HG03342 (cell line): Measurements from ENCODE around the gene PRR22.
"Not testable (repeated sequence)": the region's sequence is repeated elsewhere in the genome, so short reads cannot be mapped to it uniquely, and the experiment has no call there.

ENCODE experiments used
- ATAC-seq: cut with Tn5 transposase; IDR thresholded peaks from one replicate; pipeline ENCODE4 v1.9.1; 2021; ENCODE audit warnings: mild to moderate bottlenecking, moderate library complexity; ENCODE audit not compliant: unreplicated experiment

The PRR22 gene

DNA sequence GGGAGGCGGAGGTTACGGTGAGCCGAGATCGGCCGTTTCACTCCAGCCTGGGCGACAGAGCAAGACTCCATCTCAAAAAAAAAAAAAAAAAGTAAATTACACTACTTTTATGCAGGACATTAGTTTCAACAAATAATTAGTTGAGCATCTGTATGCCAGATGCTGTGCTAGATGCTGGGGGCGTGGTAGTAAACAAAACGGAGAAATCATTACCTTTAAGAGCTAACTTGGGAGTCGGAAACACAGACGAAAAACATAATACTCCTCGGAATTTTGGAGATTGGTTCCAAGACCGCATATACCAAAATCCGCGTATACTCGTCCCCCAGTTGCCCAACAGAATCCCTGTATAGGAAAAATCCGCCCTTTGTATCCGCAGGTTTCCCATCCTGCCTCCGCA is 7.7 kb upstream of the PRR22 start:
- ATAC-seq = no peak

DNA sequence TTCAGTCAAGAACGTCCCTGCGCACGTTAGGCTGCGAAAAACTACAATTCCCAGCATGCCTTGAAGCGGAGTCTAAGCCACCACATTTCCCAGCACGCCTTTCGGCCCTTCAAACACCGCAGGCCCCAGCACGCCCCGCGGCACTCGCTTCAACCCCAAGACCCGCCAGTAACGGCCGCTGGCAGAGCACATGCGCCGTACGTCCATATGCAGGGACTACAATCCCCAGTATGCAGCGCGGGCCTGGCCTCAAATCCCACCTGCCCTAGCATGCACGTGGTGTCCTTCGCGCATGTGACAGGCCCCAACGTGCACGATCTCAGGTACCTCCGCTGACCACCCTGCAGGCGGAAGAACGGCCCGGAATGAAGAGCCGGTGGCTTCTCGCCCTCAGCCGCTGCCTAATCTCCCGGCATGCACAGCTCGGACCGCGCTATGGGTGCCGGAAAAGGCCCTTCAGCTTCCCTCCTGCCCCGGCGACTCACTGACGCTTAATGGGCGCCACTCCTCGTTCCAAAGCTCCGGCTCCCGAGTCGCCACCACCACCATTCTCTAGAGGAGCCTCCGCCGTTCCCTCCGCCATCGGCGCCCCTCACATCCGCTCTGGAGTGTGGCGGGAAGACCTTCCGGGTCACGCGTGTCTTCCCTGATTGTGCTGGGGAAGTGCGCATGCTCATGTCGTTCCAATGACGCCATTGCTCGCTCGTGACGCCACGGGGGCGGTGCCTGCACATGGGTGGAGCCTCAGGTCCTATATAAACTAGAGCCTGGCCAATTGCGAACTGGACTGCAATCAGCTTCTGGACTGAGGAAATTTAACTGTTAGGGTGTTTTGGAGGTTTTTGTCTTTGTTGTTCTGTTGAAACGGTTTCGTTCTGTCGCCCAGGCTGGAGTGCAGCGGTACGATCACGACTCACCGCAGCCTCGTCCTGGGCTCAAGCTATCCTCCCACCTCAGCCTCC is 6.3 kb upstream of the PRR22 start, which contains the start of gene DUS3L:
DUS3L (minus strand) TSS at position 605 of the 962 bp plus-strand sequence; CDS start at position 583, 22 bp downstream.
- ATAC-seq = peak; percentile 90

DNA sequence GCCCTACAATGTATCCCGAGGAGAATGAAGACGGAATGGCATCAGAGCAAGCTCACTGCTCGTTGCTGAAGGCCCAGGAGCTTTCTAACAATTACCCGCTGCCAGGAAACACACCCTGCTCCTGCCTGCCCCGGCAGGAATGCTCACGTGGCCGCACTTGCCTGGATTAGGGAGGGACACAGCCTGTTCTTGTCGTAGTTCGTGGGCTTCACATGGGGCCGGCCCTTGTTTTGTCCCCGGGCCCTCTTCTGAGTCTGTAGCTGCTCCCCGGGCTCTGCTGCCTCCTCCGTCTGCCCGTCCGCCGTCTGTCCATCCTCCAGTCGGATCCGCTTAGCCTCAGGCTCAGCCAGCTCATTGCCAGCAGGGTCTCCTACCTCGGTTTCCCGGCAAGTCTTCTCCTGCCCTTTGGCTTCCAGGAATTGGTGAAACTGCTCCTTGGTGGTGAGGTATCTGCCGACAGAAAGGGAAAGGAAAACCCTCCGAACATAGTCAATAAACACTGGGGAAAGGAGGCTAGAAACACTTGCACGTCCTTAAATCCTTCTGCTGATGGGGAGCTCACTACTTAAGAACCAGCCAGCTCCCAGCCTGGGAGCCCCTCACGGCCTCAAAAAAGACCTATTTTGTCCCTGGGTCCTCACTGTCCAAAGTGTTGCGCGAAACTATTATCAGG is 5.5 kb upstream of the PRR22 start:
- no peak for ATAC-seq

DNA sequence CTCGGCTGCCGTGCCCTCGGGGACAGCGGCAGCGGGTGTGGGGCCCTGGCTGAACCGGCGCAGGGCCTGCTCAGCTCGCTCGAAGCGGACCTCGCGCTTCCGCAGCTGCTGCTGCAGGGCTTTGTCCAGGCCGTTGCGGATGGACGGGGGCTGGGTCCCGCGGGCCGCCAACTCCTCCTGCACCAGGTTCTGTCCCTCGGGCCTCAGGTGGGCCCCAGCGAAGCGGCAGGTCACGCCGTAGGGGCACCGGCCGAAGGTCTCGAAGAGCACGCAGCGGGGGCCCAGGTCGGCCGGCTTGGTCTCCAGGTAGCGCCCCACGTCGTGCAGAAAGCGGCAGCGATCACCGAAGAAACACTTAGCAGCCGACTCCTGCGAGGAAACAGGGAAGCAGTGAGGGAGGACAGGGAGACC is 4.8 kb upstream of the PRR22 start:
- no peak for ATAC-seq

DNA sequence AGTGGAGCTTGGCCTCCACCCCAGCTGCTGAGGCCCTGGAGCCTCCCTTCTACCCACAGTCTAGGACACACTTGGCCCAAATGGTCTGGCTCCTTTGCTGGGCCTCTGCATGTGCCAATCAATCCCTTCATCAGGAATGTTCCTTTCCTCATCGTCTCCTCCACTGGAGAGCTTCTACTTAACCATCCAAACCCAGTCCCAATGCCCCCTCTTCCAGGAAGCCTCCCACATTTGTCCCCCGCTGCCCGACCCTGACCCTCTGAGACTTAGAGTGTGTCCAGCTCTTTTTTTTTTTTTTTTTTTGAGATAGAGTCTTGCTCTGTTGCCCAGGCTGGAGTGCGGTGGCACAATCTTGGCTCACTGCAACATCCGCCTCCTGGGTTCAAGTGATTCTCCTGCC is 3.9 kb upstream of the PRR22 start:
- ATAC-seq = no peak

DNA sequence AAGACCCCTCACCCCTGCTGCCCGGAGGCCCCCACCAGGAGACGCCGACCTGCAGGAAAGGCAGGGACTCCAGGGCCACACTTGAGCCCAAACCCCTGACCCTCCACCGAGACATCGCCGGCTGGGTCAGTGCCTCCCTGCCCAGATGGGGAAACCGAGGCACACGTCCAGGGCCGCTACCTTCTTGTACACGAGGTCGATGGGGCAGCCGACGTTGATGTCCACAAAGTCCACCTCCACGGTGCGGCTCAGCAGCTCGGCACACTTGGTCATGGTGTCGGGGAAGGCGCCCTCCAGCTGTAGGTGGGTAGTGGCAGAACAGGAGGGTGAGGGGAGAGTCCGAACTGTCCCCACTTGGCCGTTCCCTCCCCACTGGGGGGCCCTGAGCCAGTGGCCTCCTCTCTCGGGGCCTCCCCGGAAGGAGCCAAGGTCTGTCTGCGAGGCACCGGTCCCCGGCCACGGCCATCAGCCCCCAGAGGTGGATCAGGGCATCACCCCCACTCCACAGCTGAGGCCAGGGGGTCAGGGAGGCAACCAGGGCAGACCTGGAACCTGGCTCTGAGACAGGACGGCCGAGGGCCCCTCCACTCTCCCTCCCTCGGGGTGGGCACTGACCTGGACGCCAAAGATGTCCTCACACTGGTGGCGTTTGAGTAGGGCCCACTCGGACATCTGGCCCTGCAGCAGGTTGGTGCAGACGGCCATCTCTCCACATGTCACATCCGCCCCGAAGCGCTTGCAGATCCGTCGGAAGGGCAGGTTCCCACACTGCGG is 3.0 kb upstream of the PRR22 start:
- ATAC-seq = no peak

DNA sequence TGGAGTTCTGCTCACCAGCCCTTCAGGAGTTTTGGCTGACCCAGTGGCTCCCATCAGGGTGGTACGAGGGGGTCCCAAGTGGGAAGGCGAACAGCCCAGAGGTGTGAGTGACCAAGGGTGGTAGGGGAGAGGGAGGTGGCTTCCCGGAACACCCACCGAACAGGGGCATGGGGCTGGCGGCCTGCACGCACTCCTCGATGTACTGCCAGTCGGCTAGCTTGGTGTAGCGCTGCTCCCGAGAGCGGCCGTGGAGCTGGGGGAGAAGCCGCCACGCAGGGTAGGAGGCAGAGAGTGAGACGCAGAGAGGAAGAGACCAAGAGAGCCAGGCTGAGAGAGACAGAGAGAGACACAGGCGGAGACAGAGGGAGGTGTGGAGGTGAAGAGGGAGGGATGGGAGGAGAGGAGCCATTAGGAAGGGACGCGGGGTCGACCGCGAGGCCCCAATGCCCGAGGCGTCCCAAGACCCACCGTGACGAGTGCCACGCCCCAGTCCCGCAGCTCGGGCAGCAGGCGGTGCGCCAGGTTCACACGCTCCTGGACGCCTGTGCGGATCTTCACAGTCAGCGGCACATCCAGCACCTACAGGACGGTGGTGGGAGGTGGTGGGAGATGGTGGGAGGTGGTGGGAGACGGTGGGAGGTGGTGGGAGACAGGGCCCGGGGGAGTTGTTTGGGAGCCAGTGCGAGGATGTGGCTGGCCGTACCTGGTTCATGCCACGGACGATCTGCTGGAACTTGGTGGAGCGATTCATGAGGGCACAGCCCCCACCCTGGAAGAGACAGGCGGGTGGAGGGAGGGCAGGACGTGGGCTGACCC is 2.3 kb upstream of the PRR22 start:
- no peak for ATAC-seq

DNA sequence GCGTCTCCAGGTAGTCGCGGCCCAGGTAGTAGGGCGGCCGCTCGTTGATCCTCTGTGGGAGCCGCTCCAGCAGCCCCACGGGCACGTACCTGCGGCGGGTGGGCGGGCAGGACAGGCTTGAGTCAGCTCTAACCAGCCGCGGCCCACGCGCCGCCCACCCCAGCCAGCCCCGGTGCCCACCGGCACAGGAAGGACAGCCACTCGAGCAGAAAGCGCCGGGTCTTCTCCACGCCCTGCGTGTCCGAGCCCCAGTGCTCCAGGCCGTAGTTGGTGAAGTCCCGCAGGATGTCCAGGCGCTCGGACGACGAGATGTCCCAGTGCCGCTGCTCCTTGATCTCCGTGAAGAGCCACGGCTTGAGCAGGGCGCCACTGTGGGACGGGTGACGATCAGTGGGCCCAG is 877 bp upstream of the PRR22 start:
- no peak for ATAC-seq

DNA sequence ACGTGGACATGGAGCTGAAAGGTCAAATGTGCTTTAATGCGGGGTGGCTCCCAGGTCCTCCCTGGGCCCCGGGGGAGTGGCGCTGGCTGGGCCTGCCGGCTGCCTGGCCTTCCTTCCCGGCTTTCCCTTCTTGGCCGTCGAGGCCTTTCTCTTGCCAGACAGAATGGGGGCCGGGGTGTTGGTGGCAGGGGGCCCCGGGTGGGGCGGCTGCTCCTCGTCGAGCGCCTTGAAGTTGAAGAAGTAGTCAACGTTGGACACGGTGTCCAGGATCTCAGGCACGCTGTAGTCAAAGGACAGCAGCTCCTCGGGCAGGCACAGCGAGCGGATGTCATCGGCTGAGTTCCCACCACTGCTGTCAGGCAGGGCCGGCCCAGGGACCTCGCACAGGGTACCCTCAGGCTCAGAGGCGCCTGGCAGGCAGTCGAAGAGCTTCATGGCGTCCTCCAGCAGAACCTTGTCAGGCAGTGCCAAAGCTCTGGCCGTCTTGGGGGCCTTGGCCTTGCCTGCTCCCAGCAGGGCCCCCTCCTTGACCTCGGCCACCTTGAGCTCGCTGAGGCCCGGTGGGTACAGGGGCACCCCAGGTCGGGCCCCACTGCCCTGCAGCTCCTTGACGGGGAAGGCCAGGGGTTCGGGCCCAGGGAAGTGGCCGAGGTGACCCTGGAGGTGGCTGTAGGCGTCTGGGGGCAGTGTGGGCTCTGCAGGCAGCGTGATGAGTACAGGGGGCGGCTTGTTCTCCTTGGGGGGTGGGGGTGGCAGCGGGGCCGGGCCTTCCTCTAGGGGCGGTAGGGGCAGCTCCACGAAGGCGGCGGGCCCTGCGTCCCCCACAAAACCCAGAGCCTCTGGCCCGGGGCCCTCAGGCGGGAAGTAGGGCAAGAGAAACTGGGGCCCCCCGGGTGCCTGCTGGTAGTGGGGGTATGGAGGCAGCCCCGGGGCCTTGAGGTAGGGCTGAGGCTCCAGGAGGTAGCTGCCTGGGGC is 1.3 kb downstream of the PRR22 start:
- no peak for ATAC-seq

DNA sequence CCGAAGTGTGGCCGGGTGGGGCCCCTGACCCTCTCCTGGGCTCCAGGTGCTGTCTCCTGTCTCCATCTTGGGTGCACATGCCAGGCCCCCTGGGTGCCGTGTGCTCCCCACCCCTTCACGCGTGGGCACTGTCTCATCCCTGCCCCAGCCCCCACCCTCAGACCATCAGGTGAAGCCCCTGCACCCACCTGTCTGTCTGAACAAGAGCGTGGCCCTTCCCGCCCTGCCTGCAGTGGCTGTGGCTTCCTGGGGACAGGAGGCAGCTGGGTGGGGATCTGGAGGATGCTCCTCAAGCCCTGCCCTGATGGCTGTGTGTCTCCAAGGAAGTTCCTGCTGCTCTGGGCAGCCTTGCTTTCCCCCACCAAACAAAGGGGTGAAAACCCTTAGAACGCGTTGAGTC is 2.2 kb downstream of the PRR22 start:
- no peak for ATAC-seq

DNA sequence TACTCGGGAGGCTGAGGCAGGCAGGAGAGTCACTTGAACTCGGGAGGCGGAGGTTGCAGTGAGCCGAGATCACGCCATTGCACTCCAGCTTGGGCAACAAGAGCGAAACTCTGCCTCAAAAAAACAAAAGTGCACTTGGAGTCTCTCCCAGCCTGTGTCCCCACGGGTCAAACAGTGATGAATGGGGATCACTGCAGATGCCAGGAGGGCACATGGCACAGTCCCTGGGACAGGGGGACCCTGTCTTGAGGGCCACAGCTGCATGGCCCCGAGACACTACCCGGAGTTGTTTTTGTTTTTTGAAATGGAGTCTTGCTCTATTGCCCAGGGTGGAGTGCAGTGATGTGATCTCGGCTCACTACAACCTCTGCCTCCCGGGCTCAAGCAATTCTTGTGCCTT is 3.6 kb downstream of the PRR22 start:
- ATAC-seq = not testable (repeated sequence)

DNA sequence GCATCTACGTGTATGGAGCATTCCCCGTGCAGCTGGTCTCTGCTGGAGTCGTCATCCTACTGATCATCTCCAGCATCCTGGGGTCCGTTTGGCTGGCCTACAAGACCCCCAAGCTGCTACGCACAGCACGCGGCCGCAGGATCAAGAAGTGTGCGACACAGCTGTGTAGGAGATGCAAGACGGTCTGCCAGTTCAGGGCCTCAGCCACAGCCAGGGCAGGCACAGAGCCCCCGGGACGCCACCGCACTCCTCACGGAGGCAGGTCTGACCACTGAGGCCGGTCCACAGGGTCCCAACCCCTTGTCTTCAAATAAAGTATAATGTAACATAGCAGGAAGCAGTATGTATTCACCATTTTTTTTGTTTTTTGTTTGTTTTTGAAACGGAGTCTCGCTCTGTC is 6.1 kb downstream of the PRR22 start:
- no peak for ATAC-seq

DNA sequence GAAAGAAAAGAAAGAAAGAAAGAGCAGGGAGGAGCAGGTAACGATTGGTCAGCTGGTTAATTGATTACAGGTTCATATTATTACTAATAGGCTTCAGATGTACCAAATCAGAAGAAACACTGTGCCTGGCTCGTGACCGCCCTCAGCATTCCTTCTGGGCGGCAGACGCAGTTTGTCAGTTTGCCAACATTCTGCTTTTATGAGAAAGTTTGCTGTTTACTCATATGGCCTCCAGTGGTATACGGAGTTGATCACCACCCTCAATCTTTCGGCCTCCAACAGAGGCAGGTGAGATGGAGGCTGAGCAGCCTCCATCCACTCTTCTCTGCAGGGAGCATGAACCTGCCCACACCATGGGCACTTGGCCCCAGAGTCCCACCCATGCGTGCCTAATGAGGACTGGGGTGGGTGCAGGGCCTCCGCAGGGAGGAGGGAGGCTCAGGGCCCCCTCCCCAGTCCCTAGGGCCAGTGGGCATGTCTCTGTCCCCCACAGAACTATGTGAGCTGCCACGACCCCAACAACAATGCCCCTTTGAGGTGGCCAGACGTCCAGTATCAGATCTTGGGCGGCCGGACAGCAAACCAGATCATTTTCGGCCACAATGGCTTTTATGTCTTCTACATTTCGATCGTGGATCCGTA is 8.8 kb downstream of the PRR22 start:
- no peak for ATAC-seq

DNA sequence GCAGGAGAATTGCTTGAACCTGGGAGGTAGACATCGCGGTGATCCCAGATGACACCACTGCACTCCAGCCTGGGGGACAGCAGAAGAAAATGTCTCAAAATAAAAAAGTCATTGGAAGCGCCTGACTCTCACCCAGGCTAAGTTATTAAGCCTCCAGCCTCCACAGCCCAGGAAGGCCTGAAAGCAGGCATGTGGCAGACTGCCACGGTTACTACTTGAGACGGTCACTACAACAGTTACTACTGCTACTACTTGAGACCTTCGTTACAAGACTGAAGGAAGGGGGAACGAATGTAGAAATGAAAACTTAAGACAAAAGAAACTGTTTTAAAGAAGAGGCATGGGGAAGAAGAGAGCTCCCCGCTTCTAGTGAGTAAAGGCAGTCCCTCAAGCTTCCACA is 9.6 kb downstream of the PRR22 start:
- ATAC-seq = no peak

DNA sequence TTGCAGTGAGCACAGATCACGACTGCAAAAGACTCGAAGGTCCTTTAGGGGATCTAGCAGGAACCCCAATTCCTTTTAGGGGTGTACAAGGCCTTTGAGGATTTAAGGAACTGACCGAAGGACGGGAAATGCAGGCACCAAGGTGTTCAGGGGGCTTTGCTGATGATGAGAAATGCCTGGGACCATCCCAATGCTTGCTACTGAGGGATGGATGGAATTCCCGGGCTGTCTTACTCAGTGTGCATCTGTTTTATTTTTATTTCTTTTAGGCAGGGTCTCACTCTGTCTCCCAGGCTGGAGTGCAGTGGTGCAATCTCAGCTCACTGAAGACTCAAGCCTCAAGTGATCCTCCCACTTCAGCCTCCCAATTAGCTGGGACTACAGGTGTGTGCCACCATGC is 11.3 kb downstream of the PRR22 start:
- ATAC-seq = no peak

DNA sequence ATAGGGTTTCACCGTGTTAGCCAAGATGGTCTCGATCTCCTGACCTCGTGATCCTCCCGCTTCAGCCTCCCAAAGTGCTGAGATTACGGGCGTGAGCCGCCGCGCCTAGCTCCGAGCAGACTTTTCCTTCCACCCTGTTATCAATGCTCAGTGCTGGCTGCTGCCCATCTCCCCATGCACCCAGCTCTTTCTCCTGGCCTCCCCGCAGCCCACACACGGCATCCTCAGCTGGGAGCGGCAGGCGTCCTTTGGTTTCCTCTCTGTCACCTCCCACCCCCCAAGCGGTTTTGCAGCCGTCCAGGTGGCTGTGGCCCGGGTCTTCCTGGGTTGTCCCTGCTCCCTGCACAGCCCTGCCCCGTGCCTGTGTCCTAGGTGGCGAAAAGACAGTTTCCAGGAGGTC is 12.1 kb downstream of the PRR22 start:
- no peak for ATAC-seq

DNA sequence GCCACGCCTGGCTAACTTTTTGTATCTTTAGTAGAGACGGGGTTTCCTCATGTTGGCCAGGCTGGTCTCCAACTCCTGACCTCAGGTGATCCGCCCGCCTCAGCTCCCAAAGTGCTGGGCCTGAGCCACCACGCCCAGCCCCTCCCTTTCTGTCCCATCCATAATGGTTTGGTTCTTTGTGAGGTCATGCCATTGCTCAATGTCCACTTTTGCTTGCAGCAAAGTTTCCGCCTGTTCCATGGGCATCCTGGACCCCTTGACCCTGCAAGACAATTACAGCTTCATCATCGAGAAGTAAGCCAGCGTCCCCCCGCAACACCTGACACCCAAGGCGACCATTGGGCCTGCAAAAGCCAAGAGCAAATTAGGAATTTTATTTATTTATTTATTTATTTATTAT is 16.6 kb downstream of the PRR22 start:
- no peak for ATAC-seq

DNA sequence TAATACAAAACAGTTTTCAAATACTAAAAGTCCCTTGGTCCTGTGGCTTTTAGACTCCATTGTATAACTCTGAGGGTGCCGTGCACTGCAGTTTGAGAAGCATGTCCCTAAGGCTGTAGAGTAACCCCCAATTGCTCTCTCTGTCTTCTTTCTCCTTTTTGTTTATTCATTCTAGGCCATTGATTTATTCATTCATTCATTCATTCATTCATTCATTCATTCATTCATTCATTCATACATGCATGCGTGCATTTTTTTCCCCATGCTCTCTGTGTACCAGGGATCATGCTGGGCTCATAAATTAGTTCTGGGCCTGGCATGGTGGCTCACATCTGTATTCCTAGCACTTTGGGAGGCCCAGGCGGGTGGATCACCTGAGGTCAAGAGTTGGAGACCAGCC is 19.3 kb downstream of the PRR22 start:
- no peak for ATAC-seq
